Rectal smooth muscle tissue (tissue), 1 donor: Measurements from ENCODE around the gene SLC30A7.

Source experiments
- H3K27ac ChIP-seq: one replicate; pipeline ENCODE4 v1.7.0; 2013; ENCODE audit warnings: low read depth, low read length, inconsistent platforms
- H3K27me3 ChIP-seq: one replicate; pipeline ENCODE4 v1.7.0; 2013; ENCODE audit warnings: low read length; ENCODE audit not compliant: control insufficient read depth, insufficient read depth
- H3K36me3 ChIP-seq: one replicate; pipeline ENCODE4 v1.7.0; 2013; ENCODE audit warnings: low read length; ENCODE audit not compliant: control insufficient read depth, insufficient read depth
- H3K4me1 ChIP-seq: one replicate; pipeline ENCODE4 v1.7.0; 2013; ENCODE audit warnings: low read length; ENCODE audit not compliant: control insufficient read depth, insufficient read depth
- H3K4me3 ChIP-seq: one replicate; pipeline ENCODE4 v1.7.0; 2013; ENCODE audit warnings: low read length
- H3K9ac ChIP-seq: one replicate; pipeline ENCODE4 v1.7.0; 2013; ENCODE audit warnings: low read length

Gene SLC30A7

GRCh38 chr1:101026430-101026788 lies 130.5 kb downstream of the SLC30A7 start:
- H3K9ac ChIP-seq, result no peak overlapping the region
- no peaks in the 10 kb centered on the region for H3K36me3 ChIP-seq
- peak overlapping the region; percentile 67 for H3K27ac ChIP-seq
- no peaks in the 10 kb centered on the region for H3K27me3 ChIP-seq
- peak overlapping the region; percentile 77 for H3K4me3 ChIP-seq
- peaks cover 7% of the 10 kb centered on the region for H3K4me1 ChIP-seq

GRCh38 chr1:101027194-101027772 lies 131.4 kb downstream of the SLC30A7 start:
- H3K4me1 ChIP-seq, result peaks cover 7% of the 10 kb centered on the region
- H3K27ac ChIP-seq, result no peak overlapping the region
- H3K36me3 ChIP-seq, result no peaks in the 10 kb centered on the region

GRCh38 chr1:101028466-101028865 lies 132.6 kb downstream of the SLC30A7 start:
- Histone ChIP-seq H3K9ac (no peak overlapping the region), H3K4me1 (peaks cover 7% of the 10 kb centered on the region), H3K27me3 (no peaks in the 10 kb centered on the region), H3K36me3 (no peaks in the 10 kb centered on the region), H3K4me3 (no peak overlapping the region), H3K27ac (no peak overlapping the region)

More at GRCh38 chr1:101027194-101027772, 131.4 kb downstream of the SLC30A7 start:
- no peak overlapping the region for H3K9ac ChIP-seq
- H3K4me3 ChIP-seq, result no peak overlapping the region
- H3K27me3 ChIP-seq, result no peaks in the 10 kb centered on the region

- no peaks in the 10 kb centered on the region for H3K27me3 ChIP-seq
Observed at GRCh38 chr1:101029184-101029583, 133.3 kb downstream of the SLC30A7 start.

GRCh38 chr1:101030881-101031280 lies 135.0 kb downstream of the SLC30A7 start:
- Histone ChIP-seq H3K9ac (no peak overlapping the region), H3K27me3 (no peaks in the 10 kb centered on the region), H3K4me1 (peaks cover 7% of the 10 kb centered on the region), H3K36me3 (no peaks in the 10 kb centered on the region), H3K27ac (no peak overlapping the region), H3K4me3 (no peak overlapping the region)

More at GRCh38 chr1:101029184-101029583, 133.3 kb downstream of the SLC30A7 start:
- Histone ChIP-seq H3K4me3 (no peak overlapping the region), H3K27ac (no peak overlapping the region), H3K4me1 (peaks cover 7% of the 10 kb centered on the region), H3K36me3 (no peaks in the 10 kb centered on the region), H3K9ac (no peak overlapping the region)
